Colon (tissue), 2 donors: ENCODE results near the gene SVIL.
"Not testable (repeated sequence)": the region's sequence is repeated elsewhere in the genome, so short reads cannot be mapped to it uniquely, and the experiment has no call there.

Experiments used
- FAIRE-seq: peaks from 2 replicates; lab custom pipeline; 2012; peaks lifted over from hg19 to GRCh38; lab: Jason Lieb, UNC
- donor health status: control.
- donor health status: control.

The SVIL gene

DNA sequence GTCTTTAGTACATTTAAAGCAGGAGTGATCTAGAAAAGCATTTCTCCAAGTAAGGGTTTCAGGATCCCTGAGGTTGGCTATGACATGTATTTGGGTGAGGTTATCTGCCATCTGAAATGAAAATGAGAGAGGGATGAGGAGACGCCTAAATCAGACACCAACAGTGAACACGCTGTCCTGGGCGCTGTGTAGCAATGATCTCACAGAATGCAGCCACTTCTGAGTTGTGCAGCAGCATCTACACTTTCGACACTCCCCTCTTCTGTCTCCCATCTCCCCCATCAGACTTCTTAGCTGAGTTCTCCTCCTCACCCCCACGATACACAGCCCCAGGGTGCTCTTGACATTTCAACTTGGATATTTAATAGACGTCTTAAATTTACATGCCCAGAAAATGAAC lies 95.4 kb downstream of the SVIL start:
- FAIRE-seq, result no peak

GRCh38 chr10:29537799-29538198 lies 97.0 kb downstream of the SVIL start:
- FAIRE-seq, result no peak

DNA sequence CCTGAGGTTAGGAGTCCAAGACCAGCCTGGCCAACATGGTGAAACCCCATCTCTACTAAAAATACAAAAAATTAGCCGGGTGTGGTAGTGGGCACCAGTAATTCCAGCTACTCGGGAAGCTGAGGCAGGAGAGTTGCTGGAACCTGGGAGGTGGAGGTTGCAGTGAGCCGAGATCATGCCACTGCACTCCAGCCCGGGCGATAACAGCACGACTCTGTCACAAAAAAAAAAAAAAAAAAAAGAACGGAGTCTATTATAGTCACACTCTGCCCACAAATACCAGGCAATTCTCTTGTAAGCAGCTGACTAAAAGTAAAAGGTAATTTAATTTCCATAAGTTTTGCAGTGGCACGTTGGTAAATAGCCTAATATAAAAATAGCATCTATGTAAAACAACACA lies 98.1 kb downstream of the SVIL start:
- FAIRE-seq, result not testable (repeated sequence)

DNA sequence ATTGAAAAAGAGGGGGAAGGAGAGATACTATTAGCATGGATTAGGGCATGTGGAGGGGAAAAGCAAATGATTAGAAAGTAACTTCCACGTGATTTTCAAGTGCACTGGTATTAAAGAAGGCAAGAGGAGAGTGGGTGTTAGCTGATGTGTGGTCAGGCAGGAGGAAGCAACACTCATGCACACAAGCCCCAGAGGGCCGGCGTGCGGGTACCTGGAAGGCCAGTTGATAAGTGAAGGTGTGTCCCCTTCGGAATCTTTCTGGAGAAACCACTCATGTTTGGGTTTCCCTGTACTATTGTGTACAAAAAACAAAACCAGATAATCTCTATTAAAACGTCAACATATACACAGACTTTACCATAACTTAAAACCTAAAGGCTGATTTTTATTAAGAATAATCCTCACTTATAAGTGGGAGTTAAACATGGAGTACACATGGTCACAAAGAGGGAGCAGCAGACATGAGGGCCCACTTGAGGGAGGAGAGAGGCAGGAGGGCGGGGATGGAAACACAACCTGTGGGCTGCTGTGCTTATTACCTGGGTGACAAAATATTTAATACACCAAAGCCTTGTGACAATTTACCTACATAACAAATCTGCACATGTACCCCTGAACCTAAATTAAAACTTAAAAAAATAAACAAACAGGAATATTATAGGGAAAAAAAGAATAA lies 98.9 kb downstream of the SVIL start:
- no peak for FAIRE-seq

DNA sequence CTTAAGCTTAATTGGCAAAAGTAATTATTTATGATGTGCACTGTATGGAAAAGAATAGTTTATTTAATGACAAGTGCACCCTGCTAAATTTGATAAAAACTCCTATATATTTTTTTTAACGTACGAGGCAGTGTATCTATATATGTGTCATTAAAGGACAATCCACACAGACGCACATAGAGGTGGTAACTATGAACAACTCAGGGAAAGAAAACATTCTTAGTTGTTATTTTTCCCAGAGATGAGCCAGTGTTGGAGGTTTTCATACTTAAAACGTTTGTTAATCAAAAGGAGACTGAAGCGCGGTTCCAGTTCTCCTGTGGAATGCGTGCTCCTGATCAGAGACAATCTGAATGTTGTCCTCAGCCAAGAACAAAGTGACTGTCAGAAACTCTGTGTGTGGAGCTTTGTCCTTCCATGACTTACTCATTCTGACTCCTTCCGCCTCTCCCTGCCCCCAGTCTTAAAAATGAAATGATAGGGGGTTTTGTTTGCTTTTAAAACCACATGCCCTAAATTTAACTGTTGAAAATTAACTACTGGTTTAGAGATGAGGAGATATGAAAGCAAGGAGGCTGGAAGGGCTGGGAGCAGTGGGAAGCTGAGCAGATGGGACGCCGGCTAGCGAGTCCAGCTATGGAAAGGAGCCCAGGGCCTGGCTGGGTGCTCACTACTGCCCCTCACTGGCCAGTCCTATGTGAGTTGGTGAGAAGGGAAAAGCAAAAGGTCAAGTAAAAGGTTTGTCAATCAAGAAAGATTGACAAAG lies 99.6 kb downstream of the SVIL start:
- FAIRE-seq, result no peak

GRCh38 chr10:29534590-29534989 lies 100.2 kb downstream of the SVIL start:
- FAIRE-seq, result no peak

DNA sequence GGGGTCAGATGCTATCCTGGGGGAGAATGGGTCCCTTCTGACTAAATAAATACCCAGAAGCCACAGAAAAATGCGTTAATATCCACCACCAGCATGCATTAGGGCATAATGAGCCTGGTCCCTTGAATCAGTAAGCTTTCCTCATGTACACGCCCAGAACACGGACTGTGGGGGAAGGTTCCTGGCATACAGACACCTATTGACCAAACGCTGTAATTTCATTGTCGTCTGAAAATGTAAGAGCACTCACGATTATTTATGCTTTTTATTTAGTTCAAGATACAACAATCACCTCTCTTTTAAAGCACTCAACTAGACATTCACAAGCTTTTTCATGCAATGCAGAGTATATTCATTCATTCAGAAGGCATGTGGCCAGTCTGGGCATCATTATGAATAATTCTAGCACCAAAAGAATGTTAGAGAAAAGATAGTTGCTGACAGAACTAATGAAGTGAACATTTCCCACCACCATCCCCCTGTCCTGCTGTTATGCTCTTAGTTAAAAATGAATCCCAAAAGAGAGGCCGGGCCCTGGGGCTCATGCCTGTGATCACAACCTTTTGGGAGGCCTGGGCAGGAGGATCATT lies 101.0 kb downstream of the SVIL start:
- no peak for FAIRE-seq

- FAIRE-seq, result no peak
Observed at GRCh38 chr10:29533046-29533445, 101.7 kb downstream of the SVIL start.

DNA sequence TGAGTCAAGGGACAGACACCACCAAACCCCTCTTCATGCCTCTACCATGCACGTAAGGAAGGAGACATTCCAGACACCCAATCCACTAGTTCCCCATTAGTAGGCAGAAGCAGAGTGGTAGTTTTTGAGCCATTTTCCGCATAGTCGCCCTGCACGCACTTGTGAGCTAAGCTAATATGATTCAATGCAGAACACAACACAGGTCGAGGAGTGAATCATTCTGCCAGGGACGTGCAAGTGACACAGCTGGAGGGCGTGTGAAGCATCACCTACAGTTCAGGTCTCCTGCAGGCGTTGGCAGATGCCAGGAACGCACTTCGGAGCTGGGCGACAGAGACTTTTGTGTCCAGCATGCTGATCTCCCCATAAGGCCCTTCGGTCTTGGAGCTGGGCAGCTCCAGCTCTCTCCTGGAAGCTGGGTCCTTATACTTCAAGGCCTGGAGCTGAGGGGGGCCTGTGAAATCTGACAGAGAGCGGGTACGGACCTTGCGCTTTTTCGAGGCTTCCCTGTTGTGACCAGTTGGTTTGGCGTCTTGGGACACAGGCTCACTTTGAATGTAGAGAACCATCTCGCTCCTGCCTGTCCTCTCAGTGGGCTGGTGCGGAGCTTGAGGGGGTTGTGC lies 102.4 kb downstream of the SVIL start:
- no peak for FAIRE-seq

GRCh38 chr10:29530112-29530976 lies 104.4 kb downstream of the SVIL start:
- no peak for FAIRE-seq

GRCh38 chr10:29529146-29529545 lies 105.6 kb downstream of the SVIL start:
- FAIRE-seq, result no peak

DNA sequence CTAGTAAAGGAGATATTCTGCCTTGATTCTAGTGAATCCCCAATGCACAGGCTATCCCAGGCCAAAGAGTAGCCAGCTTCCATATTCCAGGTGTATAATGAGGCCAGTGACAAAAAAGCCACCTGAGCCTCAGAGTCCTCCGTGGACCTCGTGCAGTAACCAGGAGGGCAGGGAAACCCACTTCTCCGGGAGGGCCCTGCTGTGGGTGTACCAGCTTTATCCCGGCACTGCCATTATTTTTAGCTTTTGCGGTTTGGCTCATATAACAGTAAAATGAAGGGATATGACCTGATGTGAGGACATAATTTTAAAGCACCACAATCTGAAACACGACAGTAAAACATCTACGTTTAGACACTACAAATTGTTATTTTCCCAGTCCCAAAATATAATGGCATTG lies 109.0 kb downstream of the SVIL start:
- FAIRE-seq, result no peak

GRCh38 chr10:29524720-29525119 lies 110.1 kb downstream of the SVIL start:
- no peak for FAIRE-seq

GRCh38 chr10:29524294-29524693 lies 110.5 kb downstream of the SVIL start:
- no peak for FAIRE-seq

GRCh38 chr10:29522918-29523317 lies 111.9 kb downstream of the SVIL start:
- no peak for FAIRE-seq

- FAIRE-seq, result no peak
Observed at GRCh38 chr10:29522061-29522855, 112.5 kb downstream of the SVIL start.

GRCh38 chr10:29519659-29520058 lies 115.1 kb downstream of the SVIL start:
- no peak for FAIRE-seq

DNA sequence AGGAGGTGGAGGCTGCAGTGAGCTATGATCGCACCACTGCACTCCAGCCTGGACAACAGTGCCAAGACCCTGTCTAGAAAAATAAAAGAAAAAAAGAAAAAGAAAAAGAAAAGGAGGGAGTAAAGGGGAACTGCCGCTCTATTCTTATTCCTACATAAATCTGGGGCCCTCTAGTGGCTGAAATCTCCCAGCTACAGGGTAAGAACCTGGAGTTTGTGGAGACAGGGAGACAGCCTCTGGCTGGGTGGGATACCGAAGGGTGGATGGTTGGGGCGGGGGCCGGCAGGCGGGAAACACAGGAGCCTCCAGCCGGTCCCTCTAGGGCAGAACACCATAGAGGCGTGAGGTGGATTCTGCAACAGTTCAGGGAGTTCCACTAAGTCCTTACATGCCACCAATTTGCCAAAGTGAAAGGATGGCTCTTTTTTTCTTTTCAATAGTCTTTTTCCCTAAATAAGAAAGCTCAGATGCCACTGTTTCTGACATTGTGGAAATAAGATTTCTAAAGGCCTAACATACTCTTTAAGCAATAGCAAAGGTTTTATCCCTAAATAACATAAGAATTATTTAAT lies 117.3 kb downstream of the SVIL start:
- no peak for FAIRE-seq

- FAIRE-seq, result not testable (repeated sequence)
Observed at GRCh38 chr10:29516309-29516932, 118.3 kb downstream of the SVIL start.

GRCh38 chr10:29515879-29516278 lies 118.9 kb downstream of the SVIL start:
- not testable (repeated sequence) for FAIRE-seq
